Measurements from ENCODE around the gene GYG1.

The GYG1 gene

GRCh38 chr3:149016669-149017541, 25.6 kb downstream of the GYG1 start:
- H3K9ac ChIP-seq (ENCODE audit: low read depth, low read length) = no peak overlapping the region
- peaks cover 3% of the 10 kb centered on the region; the same call in 1 of the 2 replicates for H3K36me3 ChIP-seq (ENCODE audit: insufficient read depth, low read length)
- peaks cover 27% of the 10 kb centered on the region for H3K4me1 ChIP-seq (ENCODE audit: insufficient read depth, low read length)
- no peaks in the 10 kb centered on the region for H3K9me3 ChIP-seq (ENCODE audit: control insufficient read depth, insufficient read depth, low read length)

GRCh38 chr3:149018247-149018646, 26.9 kb downstream of the GYG1 start:
- H3K4me1 ChIP-seq (ENCODE audit: insufficient read depth, low read length) = peaks cover 27% of the 10 kb centered on the region
- no peak overlapping the region for H3K9ac ChIP-seq (ENCODE audit: low read depth, low read length)
- H3K36me3 ChIP-seq (ENCODE audit: insufficient read depth, low read length) = no peaks in the 10 kb centered on the region
- no peaks in the 10 kb centered on the region for H3K9me3 ChIP-seq (ENCODE audit: control insufficient read depth, insufficient read depth, low read length)

- peaks cover 24% of the 10 kb centered on the region for H3K4me1 ChIP-seq (ENCODE audit: insufficient read depth, low read length)
- H3K36me3 ChIP-seq (ENCODE audit: insufficient read depth, low read length) = peaks cover 5% of the 10 kb centered on the region; the same call in 1 of the 2 replicates
- H3K9ac ChIP-seq (ENCODE audit: low read depth, low read length) = no peak overlapping the region
- H3K9me3 ChIP-seq (ENCODE audit: control insufficient read depth, insufficient read depth, low read length) = no peaks in the 10 kb centered on the region
Measured at GRCh38 chr3:149019580-149019979, 28.2 kb downstream of the GYG1 start.

GRCh38 chr3:149020196-149020838, 29.0 kb downstream of the GYG1 start:
- Histone ChIP-seq H3K4me1 (ENCODE audit: insufficient read depth, low read length) (peaks cover 24% of the 10 kb centered on the region), H3K36me3 (ENCODE audit: insufficient read depth, low read length) (peaks cover 5% of the 10 kb centered on the region; the same call in 1 of the 2 replicates), H3K9ac (ENCODE audit: low read depth, low read length) (no peak overlapping the region), H3K9me3 (ENCODE audit: control insufficient read depth, insufficient read depth, low read length) (peaks cover 3% of the 10 kb centered on the region)

- Histone ChIP-seq H3K9ac (ENCODE audit: low read depth, low read length) (no peak overlapping the region), H3K36me3 (ENCODE audit: insufficient read depth, low read length) (peaks cover 8% of the 10 kb centered on the region), H3K4me1 (ENCODE audit: insufficient read depth, low read length) (peaks cover 24% of the 10 kb centered on the region), H3K9me3 (ENCODE audit: control insufficient read depth, insufficient read depth, low read length) (peaks cover 6% of the 10 kb centered on the region)
Measured at GRCh38 chr3:149020839-149021252, 29.5 kb downstream of the GYG1 start.

GRCh38 chr3:149021830-149022229, 30.5 kb downstream of the GYG1 start:
- Histone ChIP-seq H3K36me3 (ENCODE audit: insufficient read depth, low read length) (peaks cover 10% of the 10 kb centered on the region), H3K9ac (ENCODE audit: low read depth, low read length) (no peak overlapping the region), H3K4me1 (ENCODE audit: insufficient read depth, low read length) (peaks cover 24% of the 10 kb centered on the region), H3K9me3 (ENCODE audit: control insufficient read depth, insufficient read depth, low read length) (peaks cover 6% of the 10 kb centered on the region)

- peaks cover 10% of the 10 kb centered on the region for H3K36me3 ChIP-seq (ENCODE audit: insufficient read depth, low read length)
- no peak overlapping the region for H3K9ac ChIP-seq (ENCODE audit: low read depth, low read length)
Measured at GRCh38 chr3:149023951-149024350, 32.6 kb downstream of the GYG1 start.

GRCh38 chr3:149026718-149027117, 35.4 kb downstream of the GYG1 start:
- no peaks in the 10 kb centered on the region for H3K4me1 ChIP-seq (ENCODE audit: insufficient read depth, low read length)
- H3K9me3 ChIP-seq (ENCODE audit: control insufficient read depth, insufficient read depth, low read length) = peaks cover 6% of the 10 kb centered on the region
- no peak overlapping the region for H3K9ac ChIP-seq (ENCODE audit: low read depth, low read length)
- H3K36me3 ChIP-seq (ENCODE audit: insufficient read depth, low read length) = peaks cover 10% of the 10 kb centered on the region

More at GRCh38 chr3:149023951-149024350, 32.6 kb downstream of the GYG1 start:
- Histone ChIP-seq H3K9me3 (ENCODE audit: control insufficient read depth, insufficient read depth, low read length) (peaks cover 6% of the 10 kb centered on the region), H3K4me1 (ENCODE audit: insufficient read depth, low read length) (peaks cover 24% of the 10 kb centered on the region)

- no peaks in the 10 kb centered on the region for H3K9me3 ChIP-seq (ENCODE audit: control insufficient read depth, insufficient read depth, low read length)
- H3K4me1 ChIP-seq (ENCODE audit: insufficient read depth, low read length) = no peaks in the 10 kb centered on the region
- H3K9ac ChIP-seq (ENCODE audit: low read depth, low read length) = no peak overlapping the region
- H3K36me3 ChIP-seq (ENCODE audit: insufficient read depth, low read length) = peaks cover under 1% of the 10 kb centered on the region; the same call in 1 of the 2 replicates
Measured at GRCh38 chr3:149031096-149031495, 39.8 kb downstream of the GYG1 start.

- H3K9ac ChIP-seq (ENCODE audit: low read depth, low read length) = no peak overlapping the region
- no peaks in the 10 kb centered on the region for H3K9me3 ChIP-seq (ENCODE audit: control insufficient read depth, insufficient read depth, low read length)
- no peaks in the 10 kb centered on the region for H3K4me1 ChIP-seq (ENCODE audit: insufficient read depth, low read length)
- peaks cover under 1% of the 10 kb centered on the region for H3K36me3 ChIP-seq (ENCODE audit: insufficient read depth, low read length)
Measured at GRCh38 chr3:149037684-149038083, 46.3 kb downstream of the GYG1 start.

GRCh38 chr3:149038322-149038721, 47.0 kb downstream of the GYG1 start:
- H3K9ac ChIP-seq (ENCODE audit: low read depth, low read length) = no peak overlapping the region
- peaks cover 3% of the 10 kb centered on the region for H3K36me3 ChIP-seq (ENCODE audit: insufficient read depth, low read length)
- H3K4me1 ChIP-seq (ENCODE audit: insufficient read depth, low read length) = no peaks in the 10 kb centered on the region
- no peaks in the 10 kb centered on the region for H3K9me3 ChIP-seq (ENCODE audit: control insufficient read depth, insufficient read depth, low read length)

- Histone ChIP-seq H3K9ac (ENCODE audit: low read depth, low read length) (no peak overlapping the region), H3K4me1 (ENCODE audit: insufficient read depth, low read length) (no peaks in the 10 kb centered on the region), H3K9me3 (ENCODE audit: control insufficient read depth, insufficient read depth, low read length) (no peaks in the 10 kb centered on the region), H3K36me3 (ENCODE audit: insufficient read depth, low read length) (peaks cover 6% of the 10 kb centered on the region)
Measured at GRCh38 chr3:149042789-149043386, 51.5 kb downstream of the GYG1 start.

- H3K9me3 ChIP-seq (ENCODE audit: control insufficient read depth, insufficient read depth, low read length) = no peaks in the 10 kb centered on the region
- H3K36me3 ChIP-seq (ENCODE audit: insufficient read depth, low read length) = peaks cover 6% of the 10 kb centered on the region
- H3K9ac ChIP-seq (ENCODE audit: low read depth, low read length) = no peak overlapping the region
- H3K4me1 ChIP-seq (ENCODE audit: insufficient read depth, low read length) = no peaks in the 10 kb centered on the region
Measured at GRCh38 chr3:149044339-149045083, 53.2 kb downstream of the GYG1 start.

GRCh38 chr3:149055575-149055974, 64.2 kb downstream of the GYG1 start:
- Histone ChIP-seq H3K9me3 (ENCODE audit: control insufficient read depth, insufficient read depth, low read length) (peaks cover 2% of the 10 kb centered on the region; the same call in 1 of the 2 replicates), H3K36me3 (ENCODE audit: insufficient read depth, low read length) (peaks cover 6% of the 10 kb centered on the region; the same call in 1 of the 2 replicates), H3K4me1 (ENCODE audit: insufficient read depth, low read length) (no peaks in the 10 kb centered on the region), H3K9ac (ENCODE audit: low read depth, low read length) (no peak overlapping the region)

Data from ES-I3 (cell line).